HG02678 (cell line): Measurements from ENCODE around the gene SCLY.
"Not testable (repeated sequence)": the region's sequence is repeated elsewhere in the genome, so short reads cannot be mapped to it uniquely, and the experiment has no call there.

Experiments
- ATAC-seq: cut with Tn5 transposase; IDR thresholded peaks from one replicate; pipeline ENCODE4 v1.9.1; 2021; ENCODE audit warnings: mild to moderate bottlenecking, moderate library complexity; ENCODE audit not compliant: unreplicated experiment

Gene SCLY

DNA sequence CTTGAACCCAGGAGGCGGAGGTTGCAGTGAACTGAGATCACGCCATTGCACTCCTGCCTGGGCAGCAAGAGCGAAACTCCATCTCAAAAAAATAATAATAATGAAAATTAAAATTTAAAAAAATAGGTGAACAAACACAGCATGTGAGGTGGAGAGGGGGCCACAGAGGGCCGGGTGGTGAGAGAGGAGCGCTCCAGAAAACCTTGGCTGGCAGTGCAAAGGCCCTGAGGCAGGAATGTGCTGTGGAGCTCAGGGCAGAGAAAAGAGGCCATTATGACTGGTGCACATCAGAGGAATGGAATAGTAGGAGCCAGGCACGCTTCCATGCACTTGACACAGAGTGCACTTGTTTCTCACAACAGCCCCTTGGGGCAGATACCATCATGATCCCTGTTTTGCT lies 21.6 kb upstream of the SCLY start:
- ATAC-seq: no peak

DNA sequence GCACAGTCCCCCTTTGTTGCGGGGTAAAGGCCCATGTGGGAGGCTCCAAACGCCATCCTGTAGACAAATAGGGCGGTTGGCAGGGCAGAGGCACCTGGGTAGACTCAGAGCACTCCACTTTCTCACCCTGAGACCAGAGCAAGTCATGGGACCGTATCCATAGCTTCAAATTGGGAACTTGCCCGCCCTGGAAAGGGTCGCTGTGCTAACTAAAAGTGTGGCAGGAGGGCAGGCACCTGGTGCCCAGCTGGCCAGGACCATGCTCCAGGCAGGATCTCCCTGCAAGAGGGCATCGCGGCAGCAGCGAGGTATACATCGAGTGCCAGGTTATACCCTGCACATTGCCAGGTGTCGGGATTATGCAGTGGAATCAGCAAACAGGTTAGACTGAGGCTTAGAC lies 20.8 kb upstream of the SCLY start:
- no peak for ATAC-seq

DNA sequence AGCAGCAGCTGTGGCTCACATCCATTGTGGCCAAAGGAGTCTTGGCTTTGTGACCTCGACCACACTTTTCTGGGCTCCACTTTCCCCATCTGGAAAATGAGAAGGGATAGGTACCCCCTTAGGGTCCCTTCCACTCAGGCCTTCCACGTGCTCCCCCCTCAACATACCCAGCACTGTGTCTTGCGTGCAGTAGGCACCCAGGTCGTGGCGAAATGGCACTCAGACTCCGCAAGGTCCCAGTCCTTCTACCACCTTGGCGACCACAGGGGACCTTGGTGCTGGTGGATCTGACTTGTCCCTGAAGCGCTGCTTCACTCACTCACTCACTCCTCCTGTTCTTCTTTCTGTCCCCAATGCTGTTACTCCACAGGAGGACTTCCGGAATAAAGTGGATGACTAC lies 19.9 kb upstream of the SCLY start:
- no peak for ATAC-seq

DNA sequence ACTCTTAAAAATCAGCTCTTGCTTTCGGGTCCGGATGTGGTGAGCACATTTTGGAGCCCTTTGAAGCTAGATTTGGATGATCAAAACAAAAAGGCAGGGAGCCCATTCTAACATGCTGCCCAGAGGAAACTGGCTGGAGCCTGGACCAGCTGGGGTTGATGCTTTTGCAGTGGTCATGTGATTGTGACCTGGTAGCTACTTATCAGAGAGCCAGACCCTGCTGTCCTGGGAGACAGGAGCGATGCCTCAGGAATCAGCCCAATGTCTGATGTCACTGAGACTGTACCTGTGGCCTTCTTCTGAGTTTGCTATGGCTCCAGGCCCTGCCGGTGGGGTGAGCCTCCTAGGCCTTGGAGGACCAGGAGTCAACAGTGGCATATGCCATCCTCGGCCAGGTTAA lies 18.7 kb upstream of the SCLY start:
- ATAC-seq: no peak

DNA sequence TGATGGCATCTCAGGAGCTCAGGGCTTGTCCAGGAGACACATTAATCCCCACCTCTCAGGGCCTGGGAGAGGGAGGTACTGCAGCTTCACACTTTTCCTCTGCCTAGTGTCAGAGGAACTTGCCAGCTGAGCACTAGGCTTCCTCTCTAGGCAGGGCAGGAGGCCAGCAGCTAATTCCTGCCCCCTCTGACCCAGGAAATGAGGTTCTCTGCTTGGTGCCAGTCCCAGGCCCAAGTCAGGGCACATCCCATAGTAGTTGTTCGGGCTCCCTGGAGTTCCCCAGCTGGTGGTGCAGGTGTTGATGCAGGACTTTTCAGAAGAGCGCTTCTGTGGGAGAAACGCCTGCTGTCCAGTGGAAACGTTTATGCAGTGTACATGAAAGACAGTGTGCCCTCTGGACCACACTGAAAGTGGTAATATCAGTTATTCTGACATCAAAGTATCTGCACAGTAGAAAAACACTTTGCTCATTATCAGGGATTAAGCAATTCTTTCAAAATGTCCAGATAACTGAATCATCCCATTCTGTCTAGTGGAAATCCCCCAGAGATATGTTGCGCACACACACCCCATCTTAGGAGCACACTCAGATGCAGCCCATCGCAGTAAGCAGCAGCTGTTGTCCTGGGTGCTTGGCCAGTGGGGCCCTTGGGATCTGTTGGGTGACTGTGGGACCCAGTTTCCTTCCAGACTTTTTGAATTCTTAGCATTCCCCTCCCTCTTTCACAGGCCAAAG lies 17.8 kb upstream of the SCLY start:
- ATAC-seq: no peak

DNA sequence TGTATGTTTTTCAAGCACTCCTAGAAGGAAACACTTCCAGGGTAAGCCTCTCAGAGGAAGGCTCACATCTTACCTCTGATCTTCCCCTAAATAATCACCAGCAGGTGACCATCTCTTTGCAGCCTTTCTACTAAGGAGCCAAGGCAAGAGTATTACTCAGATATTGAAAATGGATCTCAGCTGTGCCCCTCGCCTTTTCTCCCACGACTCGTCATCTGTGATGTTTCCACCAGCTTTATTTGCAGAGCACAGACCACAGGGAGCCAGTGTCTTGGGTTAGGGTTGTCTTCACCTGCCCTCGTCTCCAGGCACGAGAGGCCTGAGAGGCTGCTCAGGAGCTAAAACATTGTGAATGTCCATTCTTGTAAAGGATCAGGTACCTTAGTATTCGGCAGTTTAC lies 16.9 kb upstream of the SCLY start:
- no peak for ATAC-seq

DNA sequence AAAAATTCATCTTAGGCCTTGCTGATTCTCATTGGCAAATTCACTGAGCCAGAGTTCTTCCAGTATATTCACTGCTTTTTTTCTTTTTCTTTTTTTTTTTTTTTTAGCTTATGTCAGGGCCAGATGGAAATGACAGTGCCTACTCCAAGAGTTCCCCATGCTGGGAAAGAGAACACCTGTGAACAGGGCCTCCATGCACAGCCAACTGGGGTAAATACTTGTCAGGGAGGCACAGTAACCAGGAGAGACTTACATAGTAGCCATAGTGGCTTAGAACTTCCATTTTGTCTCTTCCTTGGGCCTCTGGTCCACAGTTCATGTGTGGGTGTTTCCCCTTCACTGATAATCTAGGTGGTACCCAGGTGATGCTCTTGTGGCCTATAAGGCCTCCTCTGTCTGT lies 15.2 kb upstream of the SCLY start:
- ATAC-seq: no peak

DNA sequence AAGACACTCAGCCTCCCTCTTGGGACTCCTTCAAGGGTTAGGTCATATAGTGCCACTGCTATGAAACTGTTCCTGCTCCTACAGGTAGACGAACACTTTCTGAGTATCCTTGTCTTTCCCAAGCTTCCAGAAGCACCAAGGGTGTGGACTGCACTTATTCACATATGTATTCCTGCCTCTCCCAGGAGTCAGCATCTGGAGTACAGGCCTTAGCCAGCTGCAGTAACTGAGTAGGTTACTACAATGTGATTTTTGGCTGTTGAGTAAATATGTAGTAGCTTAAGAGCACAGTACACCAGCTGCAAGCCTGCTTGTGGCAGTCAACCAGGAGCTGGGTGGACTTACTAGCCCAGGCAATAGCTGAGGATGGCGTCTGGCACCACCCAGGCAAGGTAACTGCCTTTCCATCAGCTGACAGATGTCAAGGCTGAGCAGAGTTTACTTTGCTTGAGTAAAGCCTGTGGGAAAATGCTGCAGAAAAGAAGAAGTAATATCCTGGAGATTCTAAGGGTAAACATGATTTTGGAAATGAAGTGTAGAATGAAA lies 14.0 kb upstream of the SCLY start:
- no peak for ATAC-seq

DNA sequence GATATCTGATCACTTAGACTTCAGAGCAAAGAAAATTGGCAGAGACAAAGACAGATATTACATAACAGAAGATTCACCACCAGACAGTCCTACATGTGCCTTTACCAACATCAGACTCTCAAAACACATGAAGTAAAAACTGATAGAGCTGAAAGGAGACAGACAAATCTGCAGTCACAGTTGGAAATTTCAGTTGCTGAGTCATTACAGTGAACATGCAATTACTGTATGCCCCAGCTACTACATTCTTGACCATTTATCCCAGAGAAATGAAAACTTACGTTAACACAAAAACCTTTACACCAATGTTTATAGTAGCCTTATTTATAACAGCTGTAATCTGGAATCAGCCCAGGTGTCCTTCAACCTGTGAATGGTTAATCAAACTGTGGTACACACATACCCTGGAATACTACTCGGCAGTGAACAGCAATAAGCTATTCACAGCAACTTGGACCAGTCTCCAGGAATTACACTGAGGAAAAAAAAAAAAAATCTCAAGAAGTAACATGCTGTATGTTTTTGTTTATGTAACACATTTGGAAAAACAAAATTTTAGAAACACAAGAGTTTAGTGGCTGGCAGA lies 7.5 kb upstream of the SCLY start:
- ATAC-seq: no peak

DNA sequence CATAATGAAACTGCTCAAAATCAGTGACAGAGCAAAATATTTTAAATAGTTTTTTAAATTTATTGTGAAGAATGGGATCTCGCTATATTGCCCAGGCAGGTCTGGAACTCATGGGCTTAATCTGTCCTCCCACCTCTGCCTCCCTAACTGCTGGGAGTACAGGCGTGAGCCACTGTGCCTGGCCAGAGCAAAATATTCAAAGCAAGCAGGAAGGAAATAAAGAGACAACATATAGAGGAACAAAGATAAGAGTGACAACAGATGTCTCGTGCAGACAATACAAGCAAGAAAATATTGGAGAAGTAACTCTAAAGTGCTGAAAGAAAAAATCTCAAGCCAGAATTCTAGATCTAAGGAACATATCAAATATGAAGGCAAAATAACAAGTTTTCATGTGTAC lies 5.0 kb upstream of the SCLY start:
- no peak for ATAC-seq

DNA sequence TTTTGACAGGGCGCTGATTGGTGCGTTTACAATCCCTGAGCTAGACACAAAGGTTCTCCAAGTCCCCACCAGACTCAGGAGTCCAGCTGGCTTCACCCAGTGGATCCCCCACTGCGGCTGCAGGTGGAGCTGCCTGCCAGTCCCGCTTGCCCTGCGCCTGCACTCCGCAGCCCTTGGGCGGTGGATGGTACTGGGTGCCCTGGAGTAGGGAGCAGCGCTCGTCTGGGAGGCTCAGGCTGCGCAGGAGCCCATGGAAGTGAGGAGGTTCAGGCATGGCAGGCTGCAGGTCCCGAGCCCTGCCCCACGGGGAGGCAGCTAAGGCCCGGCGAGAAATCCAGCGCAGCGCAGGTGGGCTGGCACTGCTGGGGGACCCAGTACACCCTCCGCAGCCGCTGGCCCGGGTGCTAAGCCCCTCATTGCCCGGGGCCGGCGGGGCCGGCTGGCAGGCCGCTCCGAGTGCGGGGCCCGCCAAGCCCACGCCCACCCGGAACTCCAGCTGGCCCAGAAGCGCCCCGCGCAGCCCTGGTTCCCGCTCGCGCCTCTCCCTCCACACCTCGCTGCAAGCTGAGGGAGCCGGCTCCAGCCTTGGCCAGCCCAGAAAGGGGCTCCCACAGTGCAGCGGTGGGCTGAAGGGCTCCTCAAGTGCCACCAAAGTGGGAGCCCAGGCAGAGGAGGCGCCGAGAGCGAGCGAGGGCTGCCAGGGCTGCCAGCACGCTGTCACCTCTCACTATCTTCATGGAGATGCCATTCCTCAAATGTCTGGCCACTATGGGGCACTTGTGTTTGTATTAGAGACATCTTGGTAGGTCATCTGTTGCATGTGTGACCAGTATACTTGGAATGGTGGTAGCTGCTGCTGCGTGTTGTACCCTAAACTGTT lies 2.9 kb upstream of the SCLY start:
- ATAC-seq: not testable (repeated sequence)

DNA sequence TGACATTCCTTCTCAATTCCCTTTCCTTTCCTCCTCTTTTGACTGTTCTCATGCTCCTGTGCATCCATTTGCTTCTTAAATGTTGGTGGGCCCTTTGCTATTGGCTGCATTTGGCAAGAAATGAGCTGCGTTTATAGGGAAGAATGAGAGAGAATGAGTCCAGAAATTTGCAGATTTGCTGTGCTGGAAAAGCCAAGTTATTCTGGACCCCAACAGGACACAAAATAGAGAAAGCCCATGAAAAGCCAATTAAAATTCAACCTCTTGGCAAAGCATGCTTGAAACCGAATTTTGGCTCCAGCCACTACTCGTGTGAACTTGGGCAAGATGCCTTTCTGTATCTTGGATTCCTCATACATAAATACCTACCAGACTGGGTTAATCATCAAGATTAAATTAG lies 1.3 kb upstream of the SCLY start:
- ATAC-seq: no peak

DNA sequence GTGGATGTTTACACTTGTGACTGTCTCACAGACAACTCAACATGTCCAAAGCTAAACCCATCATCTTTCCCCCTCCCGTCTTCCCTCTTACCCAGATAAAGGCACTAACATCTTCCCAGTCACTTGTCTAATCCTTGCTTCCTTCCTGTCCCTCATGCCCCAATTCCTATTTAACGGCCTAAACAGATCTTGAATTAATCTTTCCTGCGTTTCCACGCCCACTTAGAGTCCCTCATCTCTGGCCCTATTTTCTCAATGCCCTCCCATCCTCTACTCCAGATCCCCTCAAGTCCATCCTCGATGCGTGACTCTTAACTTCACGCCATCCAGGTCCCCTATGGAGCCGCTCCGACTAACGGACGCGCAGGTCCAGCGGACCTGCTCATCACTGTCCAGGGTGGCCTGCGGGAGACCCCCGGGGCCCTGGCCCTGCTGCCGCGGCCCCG lies 682 bp upstream of the SCLY start:
- no peak for ATAC-seq

DNA sequence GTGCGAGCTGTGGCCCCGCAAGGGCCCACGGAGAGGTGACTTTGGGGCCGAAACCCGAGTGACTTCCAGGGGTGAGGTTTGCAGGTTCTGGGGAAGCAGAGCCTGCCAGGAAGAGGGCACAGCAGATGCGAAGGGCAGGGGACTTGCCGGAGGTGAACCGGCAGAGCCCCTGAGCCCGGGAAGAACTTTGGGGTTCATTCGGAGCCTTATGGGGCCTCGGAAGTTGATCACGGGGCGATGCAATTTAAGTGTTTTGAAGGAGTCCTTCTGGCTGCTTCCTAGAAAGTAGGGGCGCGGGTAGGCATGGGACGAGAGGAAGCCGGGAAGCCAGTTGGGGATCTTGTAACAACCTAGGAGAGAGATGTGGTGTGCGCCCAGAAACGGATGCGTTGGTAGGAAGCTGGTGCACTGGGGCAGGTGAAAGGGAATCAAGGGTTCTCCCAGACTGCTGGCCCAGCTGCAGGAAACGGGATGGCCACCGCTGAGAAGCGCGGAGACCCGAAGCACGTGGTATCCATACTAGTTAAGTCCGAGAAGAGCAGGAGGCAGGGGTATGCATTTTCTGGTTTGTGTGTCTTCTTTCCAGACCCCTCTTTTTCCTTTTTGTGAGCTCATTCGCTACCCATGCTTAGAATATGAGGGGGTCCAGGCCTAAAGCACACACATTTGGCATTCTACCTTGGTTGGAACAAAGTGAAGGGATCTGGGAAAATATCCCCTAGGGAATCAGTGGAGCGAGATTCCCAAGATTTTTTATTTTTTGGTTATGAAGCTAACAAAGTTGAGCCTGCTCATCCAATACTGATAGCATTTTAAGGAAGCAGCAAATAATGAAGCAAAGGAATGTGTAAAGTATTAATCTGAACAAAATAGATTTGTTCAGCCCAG lies 758 bp downstream of the SCLY start:
- peak; percentile 7 for ATAC-seq

DNA sequence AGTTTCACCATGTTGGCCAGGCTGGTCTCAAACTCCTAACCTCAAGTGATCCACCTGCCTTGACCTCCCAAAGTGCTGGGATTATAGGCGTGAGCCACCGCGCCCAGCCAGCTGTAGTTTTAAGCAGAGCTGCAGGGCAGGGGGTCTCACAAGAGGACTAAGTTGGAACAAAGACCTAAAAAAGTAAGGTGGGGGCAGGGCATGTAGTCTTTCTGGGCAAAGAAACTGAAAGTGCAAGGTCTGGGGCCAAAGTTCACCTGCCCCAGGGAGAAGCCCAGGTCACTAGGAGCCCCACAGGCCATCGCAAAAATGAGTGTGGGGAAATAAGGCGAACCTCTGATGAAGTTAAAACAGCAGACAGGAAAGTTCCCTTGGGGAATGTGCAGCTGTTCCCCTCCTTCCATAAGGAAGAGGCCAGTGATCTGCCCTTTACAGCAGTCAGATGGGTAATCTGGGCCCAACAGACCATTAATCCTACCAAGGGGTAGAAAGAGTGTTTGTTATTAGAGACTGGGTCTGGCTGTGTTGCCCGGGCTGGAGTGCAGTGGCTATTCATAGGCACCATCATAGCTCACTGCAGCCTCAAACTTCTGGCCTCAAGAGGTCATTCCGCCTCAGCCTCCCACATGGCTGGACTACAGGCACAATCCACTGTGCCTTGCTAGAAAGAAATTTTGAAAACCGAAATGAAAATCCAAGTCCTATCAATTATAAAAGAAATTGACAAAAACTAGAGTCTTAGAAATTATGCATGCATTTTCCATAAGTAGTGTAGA lies 2.8 kb downstream of the SCLY start:
- ATAC-seq: no peak

DNA sequence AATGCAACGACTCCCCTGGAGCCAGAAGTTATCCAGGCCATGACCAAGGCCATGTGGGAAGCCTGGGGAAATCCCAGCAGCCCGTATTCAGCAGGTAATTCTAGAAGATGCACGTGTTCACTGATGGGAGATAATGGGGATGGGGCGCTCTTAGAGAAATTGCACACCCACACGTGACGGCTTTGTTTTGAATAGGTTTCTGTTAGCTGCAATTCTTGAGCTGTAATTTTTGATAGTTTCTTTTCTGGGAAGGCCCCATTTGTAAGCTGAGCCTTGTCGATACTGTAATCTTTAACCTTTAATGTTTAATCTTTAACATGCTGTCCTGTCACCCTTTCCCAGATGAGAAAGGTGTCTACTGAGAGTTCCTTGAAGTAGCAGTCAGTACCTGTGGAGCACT lies 3.6 kb downstream of the SCLY start:
- no peak for ATAC-seq

DNA sequence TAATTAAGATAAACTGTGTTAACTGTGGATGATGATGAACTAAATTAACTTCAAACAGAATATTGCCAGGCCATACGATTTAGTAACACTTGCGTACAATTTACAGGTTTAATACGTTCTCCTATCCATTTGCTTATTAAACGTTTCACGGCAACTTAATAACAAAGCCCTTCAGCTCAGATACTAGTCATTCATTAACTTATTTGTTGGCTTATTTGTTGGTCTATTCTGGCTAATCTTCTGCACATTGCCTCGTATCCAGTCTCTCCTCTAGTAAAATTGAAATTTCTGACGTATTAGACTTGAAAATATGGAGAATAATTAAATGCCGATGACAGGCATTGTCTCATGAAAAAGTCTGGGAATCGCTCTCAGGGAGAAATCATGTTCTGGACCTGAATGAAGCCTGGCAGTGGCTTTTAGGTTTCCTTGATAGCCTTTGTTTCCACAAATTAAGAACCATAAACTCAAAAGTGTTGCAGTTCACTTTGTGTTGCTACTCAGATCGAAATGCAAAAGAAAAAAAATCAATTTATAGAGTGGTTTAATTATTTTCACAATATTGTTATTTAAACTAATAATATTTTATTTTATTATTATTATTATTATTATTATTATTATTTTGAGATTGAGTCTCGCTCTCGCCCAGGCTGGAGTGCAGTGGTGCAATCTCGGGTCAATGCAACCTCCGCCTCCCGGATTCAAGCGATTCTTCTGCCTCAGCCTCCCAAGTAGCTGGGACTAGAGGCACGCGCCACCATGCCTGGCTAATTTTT lies 4.5 kb downstream of the SCLY start:
- no peak for ATAC-seq

DNA sequence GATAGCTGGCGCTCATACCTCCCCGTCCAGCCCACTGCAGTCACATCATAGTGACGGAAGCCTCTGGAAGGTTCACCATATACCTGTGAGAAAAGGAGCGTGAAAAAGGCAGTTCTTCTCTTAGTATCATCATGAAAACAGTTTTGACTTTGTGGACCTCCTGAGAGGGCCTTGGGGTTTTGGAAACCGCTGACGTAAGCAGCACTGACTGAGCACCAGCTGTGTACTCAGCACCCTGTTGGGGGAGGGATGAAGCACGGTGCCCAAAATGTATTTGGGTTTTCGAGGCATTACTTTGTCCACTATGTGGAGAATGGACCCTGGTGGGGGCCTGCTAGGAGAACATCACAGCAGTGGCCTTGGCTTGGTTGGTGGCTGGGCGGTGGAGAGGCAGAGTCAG lies 5.4 kb downstream of the SCLY start:
- ATAC-seq: no peak

DNA sequence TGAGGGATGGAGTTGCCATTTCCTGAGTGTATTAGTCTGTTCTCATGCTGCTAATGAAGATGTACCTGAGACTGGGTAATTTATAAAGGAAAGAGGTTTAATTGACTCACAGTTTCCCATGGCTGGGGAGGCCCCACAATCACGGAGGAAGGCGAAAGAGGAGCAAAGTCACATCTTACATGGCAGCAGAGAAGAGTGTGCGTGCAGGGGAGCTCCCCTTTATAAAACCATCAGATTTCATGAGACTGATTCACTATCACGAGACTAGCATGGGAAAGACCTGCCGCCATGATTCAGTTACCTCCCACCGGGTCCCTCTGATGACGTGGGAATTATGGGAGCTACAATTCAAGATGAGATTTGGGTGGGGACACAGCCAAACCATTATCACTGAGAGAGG lies 5.9 kb downstream of the SCLY start:
- not testable (repeated sequence) for ATAC-seq
